ENCODE measurements around the gene PER2. TPM values are rescaled to one million over a fixed set of nuclear protein-coding genes. Genes with fewer than 3 reads are reported as not detected.

The PER2 gene
- 2.7 and 2.8 TPM in 2 replicates for total RNA-seq

GRCh38 chr2:238287737-238288649, at the start of gene PER2:
Gene PER2 (minus strand): TSS chr2:238288610. CDS start chr2:238277936, 10,674 bp downstream.

DNA sequence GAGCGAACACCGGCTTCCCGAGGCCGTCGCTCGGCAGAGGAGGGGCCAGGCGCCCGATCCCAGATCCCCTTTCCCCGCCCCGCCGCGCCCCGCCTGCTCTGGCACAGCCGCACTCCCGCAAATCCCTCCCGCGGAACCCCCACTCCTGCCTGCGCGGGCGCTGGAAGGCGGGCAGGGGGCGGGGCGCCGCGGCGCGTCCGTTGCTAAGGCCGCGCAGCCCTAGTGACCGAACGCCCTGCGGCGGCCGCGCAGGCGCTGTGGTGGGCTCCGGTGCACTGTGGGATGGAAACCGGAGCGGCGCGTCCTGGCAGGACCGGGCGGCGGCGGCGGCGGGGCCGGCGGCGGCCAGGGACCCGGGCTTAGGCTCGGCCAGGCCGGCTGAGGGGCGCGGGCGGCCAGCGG, 31.8 kb upstream of the PER2 start, which contains the start of gene TRAF3IP1:
TSS of gene TRAF3IP1 (plus strand) at position 273 of the 402 bp plus-strand sequence. CDS start 145 bp downstream, outside the sequence.

DNA sequence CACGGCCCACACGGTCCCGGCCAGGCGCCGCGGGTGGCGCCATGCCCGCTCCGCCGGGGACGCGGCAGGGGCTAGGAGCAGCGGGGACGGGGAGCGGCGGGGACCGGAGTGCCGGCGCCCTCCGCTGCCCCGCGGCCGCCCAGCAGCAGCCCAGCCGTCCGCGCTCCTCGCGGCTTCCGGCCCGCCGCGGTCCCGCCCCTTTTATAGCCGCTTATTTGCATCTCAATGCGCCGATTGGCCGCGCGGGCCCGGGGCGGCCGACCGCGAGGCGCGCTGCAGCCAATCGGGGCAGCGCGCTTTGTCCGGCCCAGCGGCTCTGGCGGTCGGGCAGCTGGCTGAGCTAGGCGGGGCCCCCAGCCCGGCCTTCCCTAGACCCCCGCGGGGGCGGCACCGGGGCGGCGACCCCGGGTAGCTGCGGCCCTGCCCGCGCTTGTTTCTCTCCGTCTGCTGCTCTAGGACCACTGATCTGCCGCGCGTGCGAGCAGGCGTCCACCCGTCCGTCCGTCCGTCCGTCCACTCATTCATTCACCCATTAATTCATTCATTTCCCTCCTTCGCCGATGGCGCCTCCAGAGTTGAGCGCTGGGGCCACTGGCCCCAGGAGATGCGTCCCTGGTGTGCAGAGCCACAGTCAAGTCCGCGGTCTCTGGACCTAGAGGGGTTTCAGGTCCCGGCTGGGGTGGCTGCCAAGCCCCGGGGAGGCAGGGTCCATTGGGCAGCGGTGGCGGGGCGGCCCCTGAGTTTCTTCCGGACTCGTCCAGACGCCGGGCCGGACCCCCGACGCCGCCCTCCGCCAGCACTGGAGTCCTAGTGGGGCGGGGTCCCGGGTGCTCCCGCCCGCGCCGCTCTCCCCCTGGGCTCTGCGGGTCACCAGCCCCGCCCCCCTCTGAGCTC, 48.3 kb downstream of the PER2 start, which contains the start of gene HES6:
TSS of gene HES6 (minus strand) at position 176 of the 894 bp plus-strand sequence. CDS start at position 43, 133 bp downstream.

DNA sequence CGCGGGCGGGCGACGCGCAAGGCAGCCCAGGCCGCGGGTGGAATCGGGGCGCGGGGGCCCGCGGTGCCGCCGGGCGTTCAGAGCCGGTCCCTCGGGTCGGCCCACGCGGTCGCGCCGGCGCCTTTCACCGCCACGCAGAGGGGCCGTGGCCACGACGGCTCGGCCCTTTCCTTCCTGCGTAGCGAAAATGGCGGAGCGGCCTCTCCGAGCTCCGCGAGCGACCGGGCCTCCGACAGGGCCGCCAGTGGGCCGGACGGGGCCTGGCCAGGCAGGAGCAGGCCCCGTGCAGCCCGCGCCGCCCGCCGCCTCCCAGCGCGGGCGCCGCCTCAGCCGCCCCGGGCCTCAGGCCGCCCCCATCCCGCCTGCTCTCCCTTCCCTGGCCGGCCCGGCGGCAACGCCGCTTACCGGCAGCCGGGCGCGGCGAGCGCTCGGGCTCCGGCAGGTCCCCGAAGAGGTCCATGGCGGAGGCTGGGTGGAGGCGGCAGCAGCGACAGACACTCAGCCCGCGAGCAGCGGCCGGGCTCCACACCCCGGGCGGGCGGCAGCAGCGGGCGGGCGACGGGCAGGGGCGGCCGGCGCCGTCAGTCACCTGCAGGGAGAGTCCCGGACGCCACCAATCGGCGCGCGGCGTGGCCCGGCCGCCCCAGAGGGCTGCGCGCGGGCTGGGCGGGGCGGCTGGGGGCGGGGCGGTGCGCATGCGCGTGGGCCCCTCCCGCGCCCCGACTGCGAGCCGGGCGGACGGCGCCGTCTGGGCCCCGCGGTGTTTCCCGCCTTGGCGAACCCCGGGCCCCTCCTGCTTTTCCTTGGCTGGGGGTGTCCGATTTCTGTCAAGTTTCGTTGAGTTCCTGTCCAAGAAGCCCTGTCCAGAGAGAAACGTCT, 85.1 kb downstream of the PER2 start, which contains the start of gene ILKAP:
TSS of gene ILKAP (minus strand) at position 602 of the 879 bp plus-strand sequence. CDS start at position 460, 142 bp downstream.

Other genes with a start within 250 kb of the PER2 start
- gene SCLY, start 227.6 kb downstream of the PER2 start, total RNA-seq: 23.0 and 26.3 TPM in 2 replicates
- gene ESPNL, start 188.3 kb downstream of the PER2 start, total RNA-seq: under 0.01 TPM in 1 of 2 replicates, not detected in the other
- gene KLHL30, start 149.9 kb downstream of the PER2 start, total RNA-seq: not detected in 2 replicates
- gene ERFE, start 129.6 kb downstream of the PER2 start, total RNA-seq: 0.79 and 1.2 TPM in 2 replicates
- 28.6 and 32.8 TPM in 2 replicates for gene ILKAP, start 84.9 kb downstream of the PER2 start, total RNA-seq
- 4.7 and 4.8 TPM in 2 replicates for gene HES6, start 48.6 kb downstream of the PER2 start, total RNA-seq
- 8.5 and 10.4 TPM in 2 replicates for gene TRAF3IP1, start 31.9 kb upstream of the PER2 start, total RNA-seq
- 11.1 and 12.4 TPM in 2 replicates for gene ASB1, start 138.3 kb upstream of the PER2 start, total RNA-seq